ENCODE measurements around the gene ITPRIPL2. TPM values are rescaled to one million over a fixed set of nuclear protein-coding genes. Genes with fewer than 3 reads are reported as not detected.

ITPRIPL2 gene
- total and polyA plus RNA-seq, 2 of the 13 experiments (the other 11 are each of a cell fraction or from before 2014, with no cell fraction given): 5.9 to 12.6 TPM

GRCh38 chr16:19098173-19098572 lies 15.6 kb upstream of the ITPRIPL2 start:
- Histone ChIP-seq H3K9ac (ENCODE audit: insufficient read depth, low read depth, low read length) (no peak overlapping the region), H3K79me2 (ENCODE audit: insufficient read depth, low read length) (no peaks in the 10 kb centered on the region), H4K20me1 (ENCODE audit: insufficient read depth, low read length) (no peaks in the 10 kb centered on the region), H3K4me2 (ENCODE audit: low read depth, low read length) (no peak overlapping the region), H3K27ac (ENCODE audit: extremely low read length, insufficient read depth, low read length) (no peak overlapping the region), H2AFZ (ENCODE audit: low read length) (no peak overlapping the region), H3K4me3 (replicated peaks in 1 of 3; ENCODE audit: insufficient read depth in 1 of 3, low read depth in 2 of 3, low read length in 3 of 3) (no peak overlapping the region), H3K27me3 (ENCODE audit: control insufficient read depth in 1 of 2, insufficient read depth in 2 of 2, low read length in 2 of 2) (peaks cover 2 to 7% of the 10 kb centered on the region in 2 experiments; a peak in 2 of 5 replicates), H3K4me1 (ENCODE audit: insufficient read depth, low read length) (peaks cover 26% of the 10 kb centered on the region), H3K9me3 (ENCODE audit: low read length) (no peaks in the 10 kb centered on the region), H3K36me3 (replicated peaks in 1 of 2; ENCODE audit: control insufficient read depth in 1 of 2, insufficient read depth in 2 of 2, low read length in 2 of 2) (no peaks in the 10 kb centered on the region)
- in situ Hi-C loops (cut with HindIII; ENCODE audit: extremely low pct_ligation_motif_present, low pct_unique_long_range_greater_than_20kb): no loop called here
- ChIA-PET CTCF (ENCODE audit: low intra/inter-chr PET ratio, low total read pairs) (no interaction called here), POLR2A (no interaction called here)
- ATAC-seq (no peak), DNase-seq (ENCODE audit: low spot score) (no peak), FAIRE-seq (no peak)
- TF ChIP-seq ARID2 (CRISPR knock-in tag; IDR thresholded peaks at IDR 0.05; ENCODE audit: borderline replicate concordance) (no peak), TBL1XR1 (IDR thresholded peaks at IDR 0.05; ENCODE audit: borderline replicate concordance, low read length, partially characterized antibody) (no peak), RBAK (CRISPR knock-in tag; IDR thresholded peaks at IDR 0.05) (peak; percentile 97), FOXK2 (IDR thresholded peaks at IDR 0.05) (no peak), ZFYVE20 (CRISPR knock-in tag; IDR thresholded peaks at IDR 0.05; ENCODE audit: borderline replicate concordance, low read depth) (no peak), ZSCAN12 (CRISPR knock-in tag; IDR thresholded peaks at IDR 0.05) (no peak), CHD4 (IDR thresholded peaks at IDR 0.05; ENCODE audit: borderline replicate concordance, low read length) (peak; percentile 54; the same call in 1 of the 2 replicates), ZNF260 (CRISPR knock-in tag; IDR thresholded peaks at IDR 0.05; ENCODE audit: borderline replicate concordance, low read depth) (no peak), FOXC1 (CRISPR knock-in tag; IDR thresholded peaks at IDR 0.05; ENCODE audit: borderline replicate concordance) (no peak), ADNP (CRISPR knock-in tag; IDR thresholded peaks at IDR 0.05) (no peak), ZNF331 (CRISPR knock-in tag; IDR thresholded peaks at IDR 0.05) (no peak), RFX1 (IDR thresholded peaks at IDR 0.05) (no peak), ZNF768 (CRISPR knock-in tag; IDR thresholded peaks at IDR 0.05) (no peak), ZNF12 (CRISPR knock-in tag; IDR thresholded peaks at IDR 0.05) (peak; percentile 99), ZKSCAN1 (IDR thresholded peaks at IDR 0.05; ENCODE audit: low read length) (no peak), MLLT10 (CRISPR knock-in tag; IDR thresholded peaks at IDR 0.05) (no peak)
- TF ChIP-seq, protein P1, sequence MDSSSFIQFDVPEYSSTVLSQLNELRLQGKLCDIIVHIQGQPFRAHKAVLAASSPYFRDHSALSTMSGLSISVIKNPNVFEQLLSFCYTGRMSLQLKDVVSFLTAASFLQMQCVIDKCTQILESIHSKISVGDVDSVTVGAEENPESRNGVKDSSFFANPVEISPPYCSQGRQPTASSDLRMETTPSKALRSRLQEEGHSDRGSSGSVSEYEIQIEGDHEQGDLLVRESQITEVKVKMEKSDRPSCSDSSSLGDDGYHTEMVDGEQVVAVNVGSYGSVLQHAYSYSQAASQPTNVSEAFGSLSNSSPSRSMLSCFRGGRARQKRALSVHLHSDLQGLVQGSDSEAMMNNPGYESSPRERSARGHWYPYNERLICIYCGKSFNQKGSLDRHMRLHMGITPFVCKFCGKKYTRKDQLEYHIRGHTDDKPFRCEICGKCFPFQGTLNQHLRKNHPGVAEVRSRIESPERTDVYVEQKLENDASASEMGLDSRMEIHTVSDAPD (CRISPR knock-in tag; IDR thresholded peaks at IDR 0.05): no peak
- TF ChIP-seq, protein P2, sequence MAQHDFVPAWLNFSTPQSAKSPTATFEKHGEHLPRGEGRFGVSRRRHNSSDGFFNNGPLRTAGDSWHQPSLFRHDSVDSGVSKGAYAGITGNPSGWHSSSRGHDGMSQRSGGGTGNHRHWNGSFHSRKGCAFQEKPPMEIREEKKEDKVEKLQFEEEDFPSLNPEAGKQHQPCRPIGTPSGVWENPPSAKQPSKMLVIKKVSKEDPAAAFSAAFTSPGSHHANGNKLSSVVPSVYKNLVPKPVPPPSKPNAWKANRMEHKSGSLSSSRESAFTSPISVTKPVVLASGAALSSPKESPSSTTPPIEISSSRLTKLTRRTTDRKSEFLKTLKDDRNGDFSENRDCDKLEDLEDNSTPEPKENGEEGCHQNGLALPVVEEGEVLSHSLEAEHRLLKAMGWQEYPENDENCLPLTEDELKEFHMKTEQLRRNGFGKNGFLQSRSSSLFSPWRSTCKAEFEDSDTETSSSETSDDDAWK (CRISPR knock-in tag; IDR thresholded peaks at IDR 0.05): no peak
- TF ChIP-seq, protein P3, sequence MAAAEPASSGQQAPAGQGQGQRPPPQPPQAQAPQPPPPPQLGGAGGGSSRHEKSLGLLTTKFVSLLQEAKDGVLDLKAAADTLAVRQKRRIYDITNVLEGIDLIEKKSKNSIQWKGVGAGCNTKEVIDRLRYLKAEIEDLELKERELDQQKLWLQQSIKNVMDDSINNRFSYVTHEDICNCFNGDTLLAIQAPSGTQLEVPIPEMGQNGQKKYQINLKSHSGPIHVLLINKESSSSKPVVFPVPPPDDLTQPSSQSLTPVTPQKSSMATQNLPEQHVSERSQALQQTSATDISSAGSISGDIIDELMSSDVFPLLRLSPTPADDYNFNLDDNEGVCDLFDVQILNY (CRISPR knock-in tag; conservative IDR thresholded peaks at IDR 0.05): no peak
- 5% methylated on average over 1 of the region's 1 CpG for WGBS (ENCODE audit: low lambda C conversion rate)
- intact Hi-C loops (cut with micrococcal nuclease; ENCODE audit: unreplicated experiment): no loop called here
- BruUV-seq (replicated peaks): no TSS peak

All from HepG2 (cell line).